Nephron (organoid): ENCODE data around the gene C4orf51.
A peak's percentile ranks its signal among the peaks of the same experiment; 100 is the strongest.

Experiments used
- H3K27ac Mint-ChIP-seq, 3 experiments: 2 replicates each; pipeline ENCODE4 v1.8.0; 2020; ENCODE audit warnings: mixed read lengths in 3 of 3, mild to moderate bottlenecking in 2 of 3, moderate library complexity in 1 of 3
- H3K27me3 Mint-ChIP-seq: 2 replicates; pipeline ENCODE4 v1.8.0; 2021; ENCODE audit warnings: low read depth, mild to moderate bottlenecking, moderate library complexity, mixed read lengths
- H3K36me3 Mint-ChIP-seq: 2 replicates; pipeline ENCODE4 v1.8.0; 2020; ENCODE audit warnings: low read depth, mixed read lengths
- H3K4me1 Mint-ChIP-seq: 2 replicates; pipeline ENCODE4 v1.8.0; 2020; ENCODE audit warnings: mixed read lengths
- H3K4me3 Mint-ChIP-seq, 3 experiments: 2 replicates each; pipeline ENCODE4 v1.8.0; 2020; ENCODE audit warnings: mild to moderate bottlenecking in 3 of 3, mixed read lengths in 3 of 3, moderate library complexity in 2 of 3
- H3K9me3 Mint-ChIP-seq: 2 replicates; pipeline ENCODE4 v1.8.0; 2020; ENCODE audit warnings: mixed read lengths
- TF ChIP-seq, protein P1 (sequence below), 3 experiments: fragments of 200-600 bp; sonication (generic); IDR thresholded peaks; one replicate each; pipeline ENCODE4 v1.5.0; 2021; ENCODE audit warnings: antibody characterized with exemption in 3 of 3; ENCODE audit not compliant: unreplicated experiment in 3 of 3

Gene C4orf51

DNA sequence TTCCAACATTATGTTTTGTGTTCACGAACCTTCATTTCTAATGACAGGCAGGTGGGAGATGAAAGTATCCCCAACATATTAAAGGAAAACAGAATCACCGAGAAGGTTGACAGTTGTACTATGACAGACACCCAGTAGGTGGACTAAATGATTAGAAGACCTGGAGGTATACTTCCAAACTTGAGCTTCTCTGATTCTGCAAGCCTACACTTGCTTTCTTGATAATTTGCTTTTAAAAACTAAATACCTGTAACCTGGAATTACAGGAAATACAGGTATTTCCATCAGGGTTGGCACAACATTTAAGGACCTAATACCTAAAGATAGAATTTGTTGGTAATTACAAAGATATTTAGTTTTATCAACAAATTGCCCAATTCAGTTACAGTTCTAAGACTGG, 43.4 kb downstream of the C4orf51 start:
- Mint-ChIP-seq H3K9me3 (no peaks in the 10 kb centered on the region), H3K27me3 (peaks cover 4% of the 10 kb centered on the region), H3K36me3 (no peaks in the 10 kb centered on the region), H3K4me1 (peaks cover 19% of the 10 kb centered on the region), H3K4me3 (no peak overlapping the region), H3K27ac (no peak overlapping the region)
- TF ChIP-seq, protein P1, sequence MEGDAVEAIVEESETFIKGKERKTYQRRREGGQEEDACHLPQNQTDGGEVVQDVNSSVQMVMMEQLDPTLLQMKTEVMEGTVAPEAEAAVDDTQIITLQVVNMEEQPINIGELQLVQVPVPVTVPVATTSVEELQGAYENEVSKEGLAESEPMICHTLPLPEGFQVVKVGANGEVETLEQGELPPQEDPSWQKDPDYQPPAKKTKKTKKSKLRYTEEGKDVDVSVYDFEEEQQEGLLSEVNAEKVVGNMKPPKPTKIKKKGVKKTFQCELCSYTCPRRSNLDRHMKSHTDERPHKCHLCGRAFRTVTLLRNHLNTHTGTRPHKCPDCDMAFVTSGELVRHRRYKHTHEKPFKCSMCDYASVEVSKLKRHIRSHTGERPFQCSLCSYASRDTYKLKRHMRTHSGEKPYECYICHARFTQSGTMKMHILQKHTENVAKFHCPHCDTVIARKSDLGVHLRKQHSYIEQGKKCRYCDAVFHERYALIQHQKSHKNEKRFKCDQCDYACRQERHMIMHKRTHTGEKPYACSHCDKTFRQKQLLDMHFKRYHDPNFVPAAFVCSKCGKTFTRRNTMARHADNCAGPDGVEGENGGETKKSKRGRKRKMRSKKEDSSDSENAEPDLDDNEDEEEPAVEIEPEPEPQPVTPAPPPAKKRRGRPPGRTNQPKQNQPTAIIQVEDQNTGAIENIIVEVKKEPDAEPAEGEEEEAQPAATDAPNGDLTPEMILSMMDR (IDR thresholded peaks at IDR 0.05; ENCODE audit: unreplicated experiment in 3 of 3): no peak

DNA sequence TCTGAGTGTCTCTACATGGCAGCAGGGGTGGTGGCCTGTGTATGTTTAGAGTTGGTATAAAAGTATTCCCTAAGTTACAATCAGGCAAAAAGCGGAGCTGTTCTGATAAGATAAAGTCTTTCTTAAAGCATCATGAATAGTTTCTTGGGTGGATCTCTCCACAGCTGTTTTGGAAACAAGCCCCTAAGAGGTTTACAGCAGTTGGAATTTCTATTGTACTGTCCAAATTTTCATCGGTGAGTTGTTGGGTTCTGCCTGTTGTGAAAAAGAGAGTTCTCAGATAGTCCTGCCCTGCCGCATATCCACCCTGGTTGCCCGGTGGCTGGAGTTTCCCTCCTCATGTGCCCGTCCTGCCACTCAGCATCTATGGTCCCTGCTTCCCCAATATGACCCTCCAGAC, 50.1 kb downstream of the C4orf51 start:
- peak overlapping the region; percentile 24 to 92 (median 63) for H3K27ac Mint-ChIP-seq
- H3K9me3 Mint-ChIP-seq: no peaks in the 10 kb centered on the region
- no peaks in the 10 kb centered on the region for H3K36me3 Mint-ChIP-seq
- H3K4me3 Mint-ChIP-seq: peak overlapping the region in 1 of 3 experiments; percentile 7
- H3K4me1 Mint-ChIP-seq: peaks cover 47% of the 10 kb centered on the region
- TF ChIP-seq, protein P1 (IDR thresholded peaks at IDR 0.05; ENCODE audit: unreplicated experiment in 3 of 3): no peak
- H3K27me3 Mint-ChIP-seq: no peaks in the 10 kb centered on the region

DNA sequence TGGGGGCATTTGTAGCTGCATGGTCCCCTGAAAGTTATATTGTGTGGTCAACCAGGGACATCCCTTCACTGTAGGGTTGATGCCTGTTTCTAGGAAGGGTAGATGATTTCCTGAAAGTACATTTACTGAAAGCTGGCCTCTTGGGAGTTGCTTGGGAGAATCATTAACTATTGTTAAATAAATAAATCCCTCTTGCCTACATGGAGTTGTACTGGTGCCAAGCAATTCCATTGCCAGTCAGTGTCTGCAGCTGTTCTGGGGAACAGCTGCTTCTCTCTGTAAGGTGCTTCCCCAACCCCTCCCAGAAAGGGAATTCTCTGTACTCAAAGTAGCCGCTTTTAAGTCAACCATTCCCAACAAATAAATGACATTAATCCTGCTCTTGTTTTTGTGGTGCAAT, 51.1 kb downstream of the C4orf51 start:
- H3K36me3 Mint-ChIP-seq: no peaks in the 10 kb centered on the region
- H3K27me3 Mint-ChIP-seq: no peaks in the 10 kb centered on the region
- H3K4me1 Mint-ChIP-seq: peaks cover 57% of the 10 kb centered on the region
- H3K4me3 Mint-ChIP-seq: peak overlapping the region; percentile 67 to 83 (median 74)
- peak overlapping the region; percentile 92 to 98 (median 96) for H3K27ac Mint-ChIP-seq
- H3K9me3 Mint-ChIP-seq: no peaks in the 10 kb centered on the region
- TF ChIP-seq, protein P1 (IDR thresholded peaks at IDR 0.05; ENCODE audit: unreplicated experiment in 3 of 3): no peak

DNA sequence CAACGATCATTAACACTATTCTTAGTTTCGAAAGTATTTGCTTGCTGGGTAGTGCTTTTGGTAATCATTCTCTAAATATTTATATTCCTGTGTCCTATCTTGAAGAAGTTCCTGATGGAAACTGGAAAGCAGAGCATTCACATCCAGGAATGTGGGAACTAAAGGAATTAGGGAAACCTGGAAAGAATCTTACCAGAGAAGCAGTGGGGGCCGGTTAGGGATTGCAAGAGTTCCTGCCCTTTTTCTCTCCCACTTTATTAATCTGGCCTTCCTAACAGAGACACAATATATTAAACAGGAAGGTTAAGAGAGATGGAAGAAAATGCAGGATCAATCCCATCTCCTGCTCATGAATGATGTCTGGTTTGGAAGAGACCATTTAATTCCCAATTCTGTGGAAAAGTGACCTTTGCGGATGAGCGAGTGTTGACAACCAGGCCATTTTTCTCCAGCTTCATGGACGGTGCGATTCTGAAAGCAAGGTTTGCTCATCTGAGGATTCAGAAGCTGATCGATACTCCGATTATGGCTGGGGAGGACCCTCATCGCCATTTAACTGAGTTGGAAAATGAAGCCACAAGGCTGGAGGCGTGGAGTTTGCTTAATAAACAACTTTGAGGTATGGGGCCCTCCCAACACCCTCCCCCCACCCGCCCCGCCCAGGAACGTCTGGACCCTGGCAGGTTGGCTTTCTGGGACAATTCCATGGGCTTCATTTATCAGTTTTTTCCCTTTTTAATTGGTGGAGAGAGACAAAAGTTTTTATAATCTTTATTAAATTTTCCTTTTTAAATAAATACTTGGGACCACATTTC, 52.3 kb downstream of the C4orf51 start:
- Mint-ChIP-seq H3K4me1 (peaks cover 68% of the 10 kb centered on the region), H3K27me3 (no peaks in the 10 kb centered on the region), H3K4me3 (peak overlapping the region; percentile 74 to 87 (median 81)), H3K27ac (peak overlapping the region; percentile 99 to 100 (median 99)), H3K36me3 (no peaks in the 10 kb centered on the region), H3K9me3 (no peaks in the 10 kb centered on the region)
- TF ChIP-seq, protein P1 (IDR thresholded peaks at IDR 0.05; ENCODE audit: unreplicated experiment in 3 of 3): no peak

DNA sequence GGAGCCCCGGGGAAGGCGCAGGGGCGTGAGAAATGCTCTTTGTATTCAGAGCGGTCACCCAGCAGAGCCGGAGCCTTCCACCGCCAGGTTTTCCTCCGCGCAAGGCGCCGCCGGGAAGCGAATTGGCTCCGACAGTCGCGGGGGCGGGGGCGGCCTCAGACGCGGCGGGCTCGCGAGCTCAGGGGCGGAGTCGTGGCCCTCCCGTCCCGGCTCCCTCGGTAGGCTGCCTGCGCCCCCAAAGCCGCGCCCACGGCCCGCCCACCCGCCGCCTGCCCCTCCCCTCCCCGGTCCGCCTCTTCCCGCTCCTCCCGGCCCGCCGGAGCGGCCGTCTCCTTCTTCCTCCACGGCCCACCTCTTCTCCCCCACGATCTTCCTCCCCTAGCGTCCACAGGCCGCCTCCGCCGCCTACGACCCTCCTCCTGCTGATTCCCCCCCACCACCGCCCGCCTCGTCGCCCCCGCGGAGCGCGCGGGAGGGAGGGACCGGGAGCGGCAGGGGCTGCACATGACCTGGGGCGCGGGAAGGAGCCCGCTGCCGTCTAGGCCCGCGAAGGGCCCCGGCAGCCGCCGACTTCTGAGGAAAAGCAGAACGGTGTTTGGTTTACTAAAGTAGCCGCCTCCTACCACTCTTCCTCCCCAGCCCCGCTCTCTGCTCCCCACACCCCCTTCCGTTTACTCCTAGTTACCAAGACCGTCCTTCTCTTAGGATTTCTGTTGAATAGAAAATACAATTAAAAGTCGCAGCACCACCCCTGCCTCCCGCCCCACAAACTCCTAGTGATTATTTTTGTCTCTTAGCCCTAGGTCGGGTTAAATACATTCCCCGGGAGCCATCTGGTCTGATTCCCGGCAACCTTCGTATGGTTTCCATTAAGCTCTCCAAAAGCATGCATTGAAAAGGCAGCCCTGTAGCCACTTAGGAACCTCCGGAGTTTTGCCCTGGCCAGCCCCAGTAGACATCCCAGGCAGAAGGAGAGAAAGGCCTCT, 53.2 kb downstream of the C4orf51 start:
- H3K4me1 Mint-ChIP-seq: peaks cover 76% of the 10 kb centered on the region
- no peaks in the 10 kb centered on the region for H3K9me3 Mint-ChIP-seq
- peak overlapping the region; percentile 99 to 100 (median 99) for H3K27ac Mint-ChIP-seq
- no peaks in the 10 kb centered on the region for H3K27me3 Mint-ChIP-seq
- peak overlapping the region; percentile 81 to 88 (median 87) for H3K4me3 Mint-ChIP-seq
- no peaks in the 10 kb centered on the region for H3K36me3 Mint-ChIP-seq
- TF ChIP-seq, protein P1 (IDR thresholded peaks at IDR 0.05; ENCODE audit: unreplicated experiment in 3 of 3): no peak
